Smooth muscle cell (in vitro differentiated cells): Measurements from ENCODE around the gene ALX3. TPM values are rescaled to one million over a fixed set of nuclear protein-coding genes. Genes with fewer than 3 reads are reported as not detected.

ENCODE experiments used
- DNase-seq: peaks from one replicate; lab custom pipeline; 2025; ENCODE audit not compliant: unreplicated experiment; lab: John Stamatoyannopoulos, UW
- H2AFZ ChIP-seq: fragments of 200-600 bp; sonication (generic); 2 replicates; pipeline ENCODE4 v1.6.0; 2016; ENCODE audit warnings: antibody characterized with exemption, low read depth, mild to moderate bottlenecking
- H3F3A ChIP-seq: fragments of 200-600 bp; sonication (generic); 2 replicates; pipeline ENCODE4 v1.6.0; 2017; ENCODE audit warnings: antibody characterized with exemption, low read depth
- H3K27ac ChIP-seq: fragments of 200-600 bp; sonication (generic); 2 replicates; pipeline ENCODE4 v1.5.1; 2016; ENCODE audit warnings: low read depth, mild to moderate bottlenecking
- H3K27me3 ChIP-seq: fragments of 200-600 bp; sonication (generic); 2 replicates; pipeline ENCODE4 v1.6.1; 2016; ENCODE audit warnings: low read depth, mild to moderate bottlenecking
- H3K36me3 ChIP-seq: fragments of 200-600 bp; sonication (generic); 2 replicates; pipeline ENCODE4 v1.5.1; 2016; ENCODE audit warnings: low read depth
- H3K4me1 ChIP-seq: fragments of 200-600 bp; sonication (generic); 2 replicates; pipeline ENCODE4 v1.5.1; 2016; ENCODE audit warnings: low read depth
- H3K4me2 ChIP-seq: fragments of 200-600 bp; sonication (generic); 2 replicates; pipeline ENCODE4 v1.6.0; 2016; ENCODE audit warnings: mild to moderate bottlenecking
- H3K4me3 ChIP-seq: fragments of 200-600 bp; sonication (generic); 2 replicates; pipeline ENCODE4 v1.5.1; 2016; ENCODE audit warnings: mild to moderate bottlenecking
- H3K79me2 ChIP-seq: fragments of 200-600 bp; sonication (generic); 2 replicates; pipeline ENCODE4 v1.6.0; 2016; ENCODE audit warnings: low read depth, mild to moderate bottlenecking
- H3K9ac ChIP-seq: fragments of 200-600 bp; sonication (generic); 2 replicates; pipeline ENCODE4 v1.6.0; 2016; ENCODE audit warnings: low read depth
- H3K9me3 ChIP-seq: fragments of 200-600 bp; sonication (generic); replicated peaks from 2 replicates; pipeline ENCODE4 v1.5.1; 2016; ENCODE audit warnings: low read depth
- H4K20me1 ChIP-seq: fragments of 200-600 bp; sonication (generic); 2 replicates; pipeline ENCODE4 v1.6.0; 2016; ENCODE audit warnings: low read depth
- WGBS: methylation state at CpG from one replicate; pipeline ENCODE4 v1.1.7; 2016; ENCODE audit warnings: low lambda C conversion rate; 5-methylcytosine and 5-hydroxymethylcytosine counted together
- polyA plus RNA-seq: library from polyadenylated mRNA; unstranded; fragments of >200 nt; fragmentation: Nextera tagmentation; extraction: Ambion mirVana; gene quantifications from 2 replicates; pipeline ENCODE4 v1.2.1, GENCODE V29; 2016
- total RNA-seq: library from RNA; depleted of rRNA; stranded (reverse); fragments of >200 nt; gene quantifications from 2 replicates; pipeline ENCODE4 v1.2.3, GENCODE V29; 2014
- TF ChIP-seq, protein P1 (sequence below): fragments of 200-600 bp; sonication (generic); IDR thresholded peaks from 2 replicates; pipeline ENCODE4 v1.5.1; 2017; ENCODE audit warnings: borderline replicate concordance, mild to moderate bottlenecking, antibody characterized with exemption; ENCODE audit not compliant: insufficient read depth, poor library complexity, severe bottlenecking

The ALX3 gene
- total and polyA plus RNA-seq, 2 experiments from 2014 or later = not detected

DNA sequence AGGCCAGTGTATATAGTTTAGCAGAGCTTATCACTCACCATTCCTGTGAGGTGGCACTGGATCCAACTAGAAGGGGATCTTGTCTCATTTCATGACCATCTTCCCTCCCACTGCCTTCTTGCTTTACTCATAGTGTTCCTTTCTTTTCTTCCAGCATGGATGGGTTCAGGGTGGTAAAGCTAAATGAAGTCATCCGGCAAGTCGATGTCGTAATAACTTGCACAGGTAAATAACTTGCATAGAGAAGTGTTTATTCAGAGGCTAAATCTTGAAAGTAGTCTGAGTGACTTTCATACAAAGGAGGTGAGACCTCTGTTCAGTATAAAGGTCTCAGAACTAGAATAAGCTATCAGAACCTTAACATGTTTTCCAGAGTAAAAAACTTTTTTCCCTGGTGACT lies 52.7 kb downstream of the ALX3 start:
- Histone ChIP-seq H3K4me2 (no peak overlapping the region), H3K9ac (no peak overlapping the region), H3K4me3 (no peak overlapping the region), H3K4me1 (no peaks in the 10 kb centered on the region), H3K79me2 (peaks cover 7% of the 10 kb centered on the region), H3K9me3 (no peaks in the 10 kb centered on the region), H3F3A (peaks cover 24% of the 10 kb centered on the region), H2AFZ (no peak overlapping the region), H3K36me3 (peaks cover 62% of the 10 kb centered on the region), H3K27ac (no peak overlapping the region), H3K27me3 (no peaks in the 10 kb centered on the region), H4K20me1 (peaks cover 10% of the 10 kb centered on the region)
- 87% methylated on average over 3 of the region's 3 CpGs for WGBS
- TF ChIP-seq, protein P1, sequence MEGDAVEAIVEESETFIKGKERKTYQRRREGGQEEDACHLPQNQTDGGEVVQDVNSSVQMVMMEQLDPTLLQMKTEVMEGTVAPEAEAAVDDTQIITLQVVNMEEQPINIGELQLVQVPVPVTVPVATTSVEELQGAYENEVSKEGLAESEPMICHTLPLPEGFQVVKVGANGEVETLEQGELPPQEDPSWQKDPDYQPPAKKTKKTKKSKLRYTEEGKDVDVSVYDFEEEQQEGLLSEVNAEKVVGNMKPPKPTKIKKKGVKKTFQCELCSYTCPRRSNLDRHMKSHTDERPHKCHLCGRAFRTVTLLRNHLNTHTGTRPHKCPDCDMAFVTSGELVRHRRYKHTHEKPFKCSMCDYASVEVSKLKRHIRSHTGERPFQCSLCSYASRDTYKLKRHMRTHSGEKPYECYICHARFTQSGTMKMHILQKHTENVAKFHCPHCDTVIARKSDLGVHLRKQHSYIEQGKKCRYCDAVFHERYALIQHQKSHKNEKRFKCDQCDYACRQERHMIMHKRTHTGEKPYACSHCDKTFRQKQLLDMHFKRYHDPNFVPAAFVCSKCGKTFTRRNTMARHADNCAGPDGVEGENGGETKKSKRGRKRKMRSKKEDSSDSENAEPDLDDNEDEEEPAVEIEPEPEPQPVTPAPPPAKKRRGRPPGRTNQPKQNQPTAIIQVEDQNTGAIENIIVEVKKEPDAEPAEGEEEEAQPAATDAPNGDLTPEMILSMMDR = no peak
- DNase-seq = no peak

DNA sequence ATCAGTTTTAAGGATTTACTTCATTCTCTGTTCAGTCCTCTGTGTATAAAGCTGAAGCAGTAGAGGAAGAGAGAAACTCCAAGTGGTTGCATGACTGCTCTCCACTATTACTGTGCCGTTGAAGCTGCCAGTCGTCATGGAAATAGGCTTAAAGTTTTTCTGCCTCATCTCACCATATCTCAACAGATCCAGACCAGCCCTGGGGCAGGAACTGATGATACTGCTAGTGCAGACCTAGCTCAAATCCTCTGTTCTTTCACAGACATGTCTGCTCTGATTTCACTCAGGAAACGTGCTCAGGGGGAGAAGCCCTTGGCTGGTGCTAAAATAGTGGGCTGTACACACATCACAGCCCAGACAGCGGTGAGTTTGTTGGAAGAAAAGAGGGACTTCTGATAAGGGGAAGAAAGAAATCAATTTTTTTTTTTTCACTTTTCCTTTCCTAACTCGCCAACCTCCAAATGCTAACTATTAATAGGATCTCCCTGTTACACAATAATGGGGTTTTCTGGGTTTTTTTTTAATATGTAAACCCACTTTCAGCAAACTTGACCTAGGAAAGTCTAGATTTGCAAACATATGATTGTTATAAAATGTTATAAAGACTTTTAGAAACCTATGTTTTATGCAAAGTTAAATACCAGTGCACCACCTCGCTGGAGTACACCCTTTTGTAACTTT lies 58.2 kb downstream of the ALX3 start:
- TF ChIP-seq, protein P1 = no peak
- no peak overlapping the region for H3K4me3 ChIP-seq
- H3K27me3 ChIP-seq = no peaks in the 10 kb centered on the region
- peaks cover 5% of the 10 kb centered on the region for H3K4me1 ChIP-seq
- H3K4me2 ChIP-seq = no peak overlapping the region
- H2AFZ ChIP-seq = no peak overlapping the region
- DNase-seq = no peak
- H3K9me3 ChIP-seq = no peaks in the 10 kb centered on the region
- peak overlapping the region; percentile 36 for H3K9ac ChIP-seq
- H3K79me2 ChIP-seq = peaks cover 32% of the 10 kb centered on the region
- WGBS = 41% methylated on average over 6 of the region's 6 CpGs
- H4K20me1 ChIP-seq = peaks cover 24% of the 10 kb centered on the region
- H3K36me3 ChIP-seq = peaks cover 28% of the 10 kb centered on the region
- peaks cover 9% of the 10 kb centered on the region for H3F3A ChIP-seq
- H3K27ac ChIP-seq = peak overlapping the region; percentile 76

DNA sequence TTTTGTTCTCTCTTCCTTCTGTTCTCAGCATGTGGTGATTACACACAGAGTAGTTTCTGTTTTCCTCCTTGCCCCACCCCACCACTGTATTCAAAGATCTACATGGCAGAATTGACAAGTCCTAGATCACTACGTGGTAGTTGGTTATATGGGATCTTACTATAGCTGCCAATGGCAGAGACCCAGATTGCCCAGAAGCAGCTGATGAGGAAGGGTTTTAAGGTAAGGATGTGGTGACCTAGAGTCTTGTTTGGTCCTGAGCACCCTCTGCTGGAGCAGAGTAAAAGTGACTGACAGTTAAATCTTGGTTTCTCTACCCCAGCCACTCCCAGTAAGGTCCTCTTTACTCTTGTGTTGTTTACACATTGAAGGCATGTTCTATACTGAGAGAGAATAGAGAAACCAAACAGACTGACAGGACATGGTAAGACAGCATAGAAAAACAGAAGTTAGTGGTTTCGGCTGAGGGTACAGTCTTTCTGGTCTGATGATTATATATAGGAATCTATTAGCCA lies 58.9 kb downstream of the ALX3 start:
- Histone ChIP-seq H3K9me3 (no peaks in the 10 kb centered on the region), H3K4me3 (no peak overlapping the region), H3K9ac (peak overlapping the region; percentile 36), H3F3A (peaks cover 12% of the 10 kb centered on the region), H3K36me3 (peaks cover 28% of the 10 kb centered on the region), H3K27ac (peak overlapping the region; percentile 76), H3K4me1 (peaks cover 11% of the 10 kb centered on the region), H2AFZ (no peak overlapping the region), H3K4me2 (no peak overlapping the region), H4K20me1 (peaks cover 30% of the 10 kb centered on the region), H3K79me2 (peaks cover 39% of the 10 kb centered on the region), H3K27me3 (no peaks in the 10 kb centered on the region)
- DNase-seq = no peak
- TF ChIP-seq, protein P1 = peak; percentile 52
- 48% methylated on average over 2 of the region's 2 CpGs for WGBS

Other genes starting within 250 kb of the ALX3 start
- gene CSF1, start 159.8 kb downstream of the ALX3 start, total RNA-seq = 30.9 and 43.4 TPM in 2 replicates
- 17.1 and 22.4 TPM in 2 replicates for gene CSF1, start 159.8 kb downstream of the ALX3 start, polyA plus RNA-seq
- gene AHCYL1, start 85.9 kb downstream of the ALX3 start, total RNA-seq = 77.3 and 79.5 TPM in 2 replicates
- gene AHCYL1, start 85.9 kb downstream of the ALX3 start, polyA plus RNA-seq = 115 and 144 TPM in 2 replicates
- gene STRIP1, start 36.0 kb downstream of the ALX3 start, total RNA-seq = 26.2 and 31.2 TPM in 2 replicates
- 22.5 and 26.0 TPM in 2 replicates for gene STRIP1, start 36.0 kb downstream of the ALX3 start, polyA plus RNA-seq
- gene UBL4B, start 41.8 kb upstream of the ALX3 start, total RNA-seq = not detected in 2 replicates
- not detected in 2 replicates for gene UBL4B, start 41.8 kb upstream of the ALX3 start, polyA plus RNA-seq
- gene SLC6A17, start 79.8 kb upstream of the ALX3 start, total RNA-seq = 4.0 and 5.6 TPM in 2 replicates
- gene SLC6A17, start 79.8 kb upstream of the ALX3 start, polyA plus RNA-seq = 3.2 and 4.2 TPM in 2 replicates
- gene KCNC4, start 139.6 kb upstream of the ALX3 start, total RNA-seq = 2.0 and 4.6 TPM in 2 replicates
- 5.3 and 6.0 TPM in 2 replicates for gene KCNC4, start 139.6 kb upstream of the ALX3 start, polyA plus RNA-seq